ENCODE measurements around the gene CNTN4.

DNA sequence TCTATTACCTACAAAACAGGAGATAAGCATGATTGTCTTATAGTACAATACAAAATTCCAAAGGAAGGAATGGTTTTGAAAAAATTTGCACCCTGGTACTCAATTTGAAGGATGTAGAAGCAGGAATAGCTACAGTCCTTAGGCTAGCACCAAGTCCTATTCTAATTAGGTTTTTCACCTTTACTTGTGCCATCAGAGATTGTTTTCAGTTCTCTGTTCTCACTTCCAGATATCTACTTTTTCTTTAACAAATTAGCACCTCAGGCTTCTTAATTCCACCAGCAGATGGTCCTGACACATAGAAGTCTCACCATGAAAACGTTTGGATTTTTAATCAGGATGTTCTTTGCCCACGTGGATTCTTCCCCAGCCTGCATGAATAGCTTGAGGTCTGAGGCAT is 967.7 kb downstream of the CNTN4 start:
- TF ChIP-seq, protein P1, sequence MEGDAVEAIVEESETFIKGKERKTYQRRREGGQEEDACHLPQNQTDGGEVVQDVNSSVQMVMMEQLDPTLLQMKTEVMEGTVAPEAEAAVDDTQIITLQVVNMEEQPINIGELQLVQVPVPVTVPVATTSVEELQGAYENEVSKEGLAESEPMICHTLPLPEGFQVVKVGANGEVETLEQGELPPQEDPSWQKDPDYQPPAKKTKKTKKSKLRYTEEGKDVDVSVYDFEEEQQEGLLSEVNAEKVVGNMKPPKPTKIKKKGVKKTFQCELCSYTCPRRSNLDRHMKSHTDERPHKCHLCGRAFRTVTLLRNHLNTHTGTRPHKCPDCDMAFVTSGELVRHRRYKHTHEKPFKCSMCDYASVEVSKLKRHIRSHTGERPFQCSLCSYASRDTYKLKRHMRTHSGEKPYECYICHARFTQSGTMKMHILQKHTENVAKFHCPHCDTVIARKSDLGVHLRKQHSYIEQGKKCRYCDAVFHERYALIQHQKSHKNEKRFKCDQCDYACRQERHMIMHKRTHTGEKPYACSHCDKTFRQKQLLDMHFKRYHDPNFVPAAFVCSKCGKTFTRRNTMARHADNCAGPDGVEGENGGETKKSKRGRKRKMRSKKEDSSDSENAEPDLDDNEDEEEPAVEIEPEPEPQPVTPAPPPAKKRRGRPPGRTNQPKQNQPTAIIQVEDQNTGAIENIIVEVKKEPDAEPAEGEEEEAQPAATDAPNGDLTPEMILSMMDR (IDR thresholded peaks at IDR 0.05) = no peak
- no peak for TF ChIP-seq POLR2A (IDR thresholded peaks at IDR 0.05)

All from right lobe of liver (tissue), 4 donors.